GM12872 (cell line): ENCODE results near the gene SENP6.

ENCODE experiments used
- CTCF ChIP-seq: IDR thresholded peaks from 3 replicates; pipeline ENCODE4 v1.5.1; 2011; ENCODE audit warnings: low read depth, mild to moderate bottlenecking, low read length, moderate library complexity; ENCODE audit not compliant: insufficient read depth

The SENP6 gene

GRCh38 chr6:75748743-75749538 lies 147.3 kb downstream of the SENP6 start, which contains the start of gene MYO6:
Gene MYO6 (plus strand): TSS chr6:75749239. CDS start chr6:75817548, 68,309 bp downstream.
- TF ChIP-seq CTCF, result no peak

GRCh38 chr6:75751443-75751842 lies 149.8 kb downstream of the SENP6 start:
- TF ChIP-seq CTCF, result no peak

- TF ChIP-seq CTCF, result no peak
Observed at GRCh38 chr6:75752365-75752764, 150.7 kb downstream of the SENP6 start.

GRCh38 chr6:75755704-75756103 lies 154.0 kb downstream of the SENP6 start:
- TF ChIP-seq CTCF, result no peak

- TF ChIP-seq CTCF, result no peak
Observed at GRCh38 chr6:75757295-75757694, 155.6 kb downstream of the SENP6 start.

GRCh38 chr6:75758061-75758460 lies 156.4 kb downstream of the SENP6 start:
- TF ChIP-seq CTCF, result no peak

GRCh38 chr6:75759207-75759606 lies 157.5 kb downstream of the SENP6 start:
- no peak for TF ChIP-seq CTCF
